MCF 10A (cell line): ENCODE results near the gene TAF3. TPM values are rescaled to one million over a fixed set of nuclear protein-coding genes. Genes with fewer than 3 reads are reported as not detected.

Experiments used
- BruUV-seq: library from RNA; stranded (reverse); fragments of 400-500 nt; replicated peaks from 2 replicates; lab custom pipeline; 2021; lab: Mats Ljungman, UMichigan
- CTCF ChIA-PET: fragments of 300-600 bp; sonication (Branson Sonifier 250); formaldehyde crosslinking; extraction: SDS; loops from one replicate; lab custom pipeline; 2021; ENCODE audit warnings: antibody characterized with exemption, inconsistent platforms; lab: Yijun Ruan, JAX
- POLR2A ChIA-PET: fragments of 300-600, 350-650 bp; sonication (Branson Sonifier 250); formaldehyde crosslinking; extraction: SDS; loops from one replicate; lab custom pipeline; 2020; ENCODE audit warnings: antibody characterized with exemption, inconsistent platforms; lab: Yijun Ruan, JAX
- DNase-seq: peaks from one replicate; pipeline ENCODE4 v3.0.0-alpha.2; 2018; ENCODE audit not compliant: unreplicated experiment
- H3K27ac Mint-ChIP-seq: one replicate; pipeline ENCODE4 v1.8.0; 2022; ENCODE audit warnings: mild to moderate bottlenecking, low read depth, mixed read lengths; ENCODE audit not compliant: unreplicated experiment
- H3K27me3 Mint-ChIP-seq: one replicate; pipeline ENCODE4 v1.8.0; 2022; ENCODE audit warnings: mixed read lengths; ENCODE audit not compliant: insufficient read depth, unreplicated experiment
- H3K36me3 Mint-ChIP-seq: one replicate; pipeline ENCODE4 v1.8.0; 2022; ENCODE audit warnings: mild to moderate bottlenecking, moderate library complexity, mixed read lengths; ENCODE audit not compliant: insufficient read depth, unreplicated experiment
- H3K4me1 Mint-ChIP-seq: one replicate; pipeline ENCODE4 v1.8.0; 2022; ENCODE audit warnings: mixed read lengths; ENCODE audit not compliant: insufficient read depth, unreplicated experiment
- H3K4me3 Mint-ChIP-seq: one replicate; pipeline ENCODE4 v1.8.0; 2022; ENCODE audit warnings: mild to moderate bottlenecking, moderate library complexity, mixed read lengths; ENCODE audit not compliant: unreplicated experiment
- H3K9me3 Mint-ChIP-seq: one replicate; pipeline ENCODE4 v1.8.0; 2022; ENCODE audit warnings: mixed read lengths; ENCODE audit not compliant: unreplicated experiment
- CTCF ChIP-seq: fragments of 200-600 bp; IDR thresholded peaks from one replicate; pipeline ENCODE4 v1.8.0; 2022; ENCODE audit warnings: antibody characterized with exemption, mild to moderate bottlenecking; ENCODE audit not compliant: unreplicated experiment
- intact Hi-C: fragments of 100-400 bp; cut with micrococcal nuclease; formaldehyde crosslinking; loops from 2 replicates; pipeline ENCODE4 v1.14.1; 2022
- total RNA-seq: library from RNA; stranded (reverse); gene quantifications from 2 replicates; pipeline ENCODE4 v1.2.3, GENCODE V29; 2022

TAF3 gene
- total RNA-seq, 1 experiment from 2014 or later, result 9.9 TPM

- intact Hi-C loops, result no loop called here
- Mint-ChIP-seq H3K36me3 (peaks cover 6% of the 10 kb centered on the region), H3K4me3 (no peak overlapping the region), H3K27me3 (no peaks in the 10 kb centered on the region), H3K4me1 (peaks cover 7% of the 10 kb centered on the region), H3K27ac (no peak overlapping the region), H3K9me3 (no peaks in the 10 kb centered on the region)
- POLR2A ChIA-PET, result interaction anchor here (1.2 to 1.8 kb wide), 2 partner anchors 8 to 20 kb away, joined by 3 to 5 read pairs; no protein-coding TSS in a partner anchor
- no peak for DNase-seq
- BruUV-seq, result no TSS peak
- CTCF ChIA-PET, result interaction anchor here (0.6 kb wide), 2 partner anchors 315 to 1238 kb away, joined by 4 to 6 read pairs; no protein-coding TSS in a partner anchor
- no peak for TF ChIP-seq CTCF
Measured at GRCh38 chr10:7855205-7855604, 36.9 kb downstream of the TAF3 start.

- ChIA-PET CTCF (no interaction called here), POLR2A (interaction anchor here (1.8 kb wide), 1 partner anchor 9 kb away, joined by 5 read pairs; no protein-coding TSS in a partner anchor)
- no peak for DNase-seq
- Mint-ChIP-seq H3K27ac (no peak overlapping the region), H3K36me3 (peaks cover 6% of the 10 kb centered on the region), H3K9me3 (peaks cover 4% of the 10 kb centered on the region), H3K27me3 (no peaks in the 10 kb centered on the region), H3K4me3 (no peak overlapping the region), H3K4me1 (peaks cover 7% of the 10 kb centered on the region)
- no TSS peak for BruUV-seq
- no peak for TF ChIP-seq CTCF
- intact Hi-C loops, result no loop called here
Measured at GRCh38 chr10:7856678-7857077, 38.4 kb downstream of the TAF3 start.

GRCh38 chr10:7857262-7857661 is 39.0 kb downstream of the TAF3 start:
- intact Hi-C loops, result no loop called here
- Mint-ChIP-seq H3K4me3 (no peak overlapping the region), H3K36me3 (peaks cover 6% of the 10 kb centered on the region)

More at GRCh38 chr10:7857262-7857661, 39.0 kb downstream of the TAF3 start:
- BruUV-seq, result no TSS peak
- ChIA-PET CTCF (interaction anchor here (0.5 kb wide), 1 partner anchor 20 kb away, joined by 4 read pairs; no protein-coding TSS in a partner anchor), POLR2A (interaction anchor here (1.8 kb wide), 1 partner anchor 10 kb away, joined by 5 read pairs; no protein-coding TSS in a partner anchor)
- peaks cover 7% of the 10 kb centered on the region for H3K4me1 Mint-ChIP-seq
- H3K27me3 Mint-ChIP-seq, result no peaks in the 10 kb centered on the region
- peaks cover 10% of the 10 kb centered on the region for H3K9me3 Mint-ChIP-seq
- no peak overlapping the region for H3K27ac Mint-ChIP-seq
- no peak for DNase-seq
- no peak for TF ChIP-seq CTCF
